ENCODE measurements around the gene PANX1.

- TF ChIP-seq POLR2A (IDR thresholded peaks at IDR 0.05; ENCODE audit: low read length) (no peak), GATA1 (IDR thresholded peaks at IDR 0.05; ENCODE audit: low read depth, low read length) (no peak)
These were observed 37.5 kb upstream of the PANX1 start for GRCh38 chr11:94091091-94091490.
